DLD1 (cell line): ENCODE results near the gene TOM1L2.

ENCODE experiments used
- in situ Hi-C: cut with HindIII; loops from 2 replicates; pipeline ENCODE4 v1.10.0; 2017; ENCODE audit warnings: low sequenced_read_pairs

The TOM1L2 gene

GRCh38 chr17:17972126-17972951 lies at the start of gene TOM1L2, which contains the start of gene DRC3:
TOM1L2 (minus strand) TSS chr17:17972400; CDS start chr17:17972313, 87 bp downstream.
DRC3 (plus strand) TSS chr17:17972862; CDS start chr17:17977599, 4,737 bp downstream.
- in situ Hi-C loops: no loop called here

GRCh38 chr17:18021372-18021771 lies 49.2 kb upstream of the TOM1L2 start:
- in situ Hi-C loops: no loop called here

GRCh38 chr17:18020971-18021370 lies 48.8 kb upstream of the TOM1L2 start:
- in situ Hi-C loops: no loop called here

GRCh38 chr17:18019838-18020154 lies 47.6 kb upstream of the TOM1L2 start:
- in situ Hi-C loops: no loop called here

- in situ Hi-C loops: no loop called here
These were observed 46.3 kb upstream of the TOM1L2 start for GRCh38 chr17:18018411-18018921.

- in situ Hi-C loops: no loop called here
These were observed 45.8 kb upstream of the TOM1L2 start for GRCh38 chr17:18017958-18018357.

GRCh38 chr17:18016426-18016825 lies 44.2 kb upstream of the TOM1L2 start:
- in situ Hi-C loops: no loop called here

- in situ Hi-C loops: no loop called here
These were observed 43.4 kb upstream of the TOM1L2 start for GRCh38 chr17:18015593-18015992.

- in situ Hi-C loops: no loop called here
These were observed 41.8 kb upstream of the TOM1L2 start for GRCh38 chr17:18014006-18014405.

- in situ Hi-C loops: no loop called here
These were observed 39.1 kb upstream of the TOM1L2 start for GRCh38 chr17:18011286-18011685.

GRCh38 chr17:18009609-18010420 lies 37.6 kb upstream of the TOM1L2 start:
- in situ Hi-C loops: no loop called here

- in situ Hi-C loops: no loop called here
These were observed 36.5 kb upstream of the TOM1L2 start for GRCh38 chr17:18008496-18009268.

- in situ Hi-C loops: no loop called here
These were observed 34.5 kb upstream of the TOM1L2 start for GRCh38 chr17:18006495-18007239.

- in situ Hi-C loops: no loop called here
These were observed 33.3 kb upstream of the TOM1L2 start for GRCh38 chr17:18005496-18005895.

GRCh38 chr17:18004884-18005305 lies 32.7 kb upstream of the TOM1L2 start:
- in situ Hi-C loops: no loop called here

GRCh38 chr17:18004345-18004744 lies 32.1 kb upstream of the TOM1L2 start:
- in situ Hi-C loops: no loop called here

GRCh38 chr17:18002171-18002570 lies 30.0 kb upstream of the TOM1L2 start:
- in situ Hi-C loops: no loop called here

GRCh38 chr17:18000030-18000408 lies 27.8 kb upstream of the TOM1L2 start:
- in situ Hi-C loops: no loop called here

- in situ Hi-C loops: no loop called here
These were observed 27.3 kb upstream of the TOM1L2 start for GRCh38 chr17:17999364-18000029.

- in situ Hi-C loops: no loop called here
These were observed 26.7 kb upstream of the TOM1L2 start for GRCh38 chr17:17998934-17999333.
